ENCODE results near the gene PCGF3. TPM values are rescaled to one million over a fixed set of nuclear protein-coding genes. Genes with fewer than 3 reads are reported as not detected.
"Not testable (repeated sequence)": the region's sequence is repeated elsewhere in the genome, so short reads cannot be mapped to it uniquely, and the experiment has no call there.

PCGF3 gene
- total RNA-seq, 1 donor from 2014 or later: 31.0 TPM

GRCh38 chr4:688854-689681, 16.6 kb upstream of the PCGF3 start, which contains the start of gene SLC49A3:
Gene SLC49A3, minus strand, starts transcription at chr4:689151. Its CDS starts 24 bp downstream, at chr4:689127.
- H3K4me3 Mint-ChIP-seq: no peak within 1 kb of the TSS
- H3K27me3 Mint-ChIP-seq (ENCODE audit: insufficient read depth): peaks cover 14% of the 10 kb centered on the region
- no peak within 1 kb of the TSS for H3K27ac Mint-ChIP-seq
- H3K4me1 Mint-ChIP-seq (ENCODE audit: low read depth): no peaks in the 10 kb centered on the region
- no peak for DNase-seq (ENCODE audit: low spot score)
- no peaks in the 10 kb centered on the region for H3K36me3 Mint-ChIP-seq (ENCODE audit: low read depth)
- intact Hi-C loops (cut with micrococcal nuclease): no loop called here
- no peaks in the 10 kb centered on the region for H3K9me3 Mint-ChIP-seq

GRCh38 chr4:689723-690122, 15.9 kb upstream of the PCGF3 start:
- H3K9me3 Mint-ChIP-seq: no peaks in the 10 kb centered on the region
- no peaks in the 10 kb centered on the region for H3K4me1 Mint-ChIP-seq (ENCODE audit: low read depth)
- no peak overlapping the region for H3K27ac Mint-ChIP-seq
- no peak overlapping the region for H3K4me3 Mint-ChIP-seq
- no peak for DNase-seq (ENCODE audit: low spot score)
- no peaks in the 10 kb centered on the region for H3K36me3 Mint-ChIP-seq (ENCODE audit: low read depth)
- H3K27me3 Mint-ChIP-seq (ENCODE audit: insufficient read depth): peaks cover 14% of the 10 kb centered on the region
- intact Hi-C loops (cut with micrococcal nuclease): no loop called here

GRCh38 chr4:692771-693554, 12.7 kb upstream of the PCGF3 start:
- Mint-ChIP-seq H3K4me3 (no peak overlapping the region), H3K27ac (no peak overlapping the region), H3K36me3 (ENCODE audit: low read depth) (no peaks in the 10 kb centered on the region), H3K4me1 (ENCODE audit: low read depth) (no peaks in the 10 kb centered on the region), H3K27me3 (ENCODE audit: insufficient read depth) (peaks cover 16% of the 10 kb centered on the region), H3K9me3 (no peaks in the 10 kb centered on the region)
- DNase-seq (ENCODE audit: low spot score): no peak
- intact Hi-C loops (cut with micrococcal nuclease): no loop called here

- intact Hi-C loops (cut with micrococcal nuclease); H3K27ac Mint-ChIP-seq; H3K4me1 Mint-ChIP-seq (ENCODE audit: low read depth); H3K36me3 Mint-ChIP-seq (ENCODE audit: low read depth); DNase-seq (ENCODE audit: low spot score); H3K9me3 Mint-ChIP-seq; H3K4me3 Mint-ChIP-seq: not testable (repeated sequence)
- H3K27me3 Mint-ChIP-seq (ENCODE audit: insufficient read depth): peaks cover 13% of the 10 kb centered on the region
These were observed 11.2 kb upstream of the PCGF3 start for GRCh38 chr4:694341-694940.

GRCh38 chr4:699816-700580, 5.6 kb upstream of the PCGF3 start:
- intact Hi-C loops (cut with micrococcal nuclease): no loop called here
- H3K27me3 Mint-ChIP-seq (ENCODE audit: insufficient read depth): peaks cover 4% of the 10 kb centered on the region
- no peaks in the 10 kb centered on the region for H3K9me3 Mint-ChIP-seq
- peaks cover 17% of the 10 kb centered on the region for H3K4me1 Mint-ChIP-seq (ENCODE audit: low read depth)
- no peaks in the 10 kb centered on the region for H3K36me3 Mint-ChIP-seq (ENCODE audit: low read depth)
- no peak overlapping the region for H3K27ac Mint-ChIP-seq
- no peak overlapping the region for H3K4me3 Mint-ChIP-seq
- no peak for DNase-seq (ENCODE audit: low spot score)

- H3K4me1 Mint-ChIP-seq (ENCODE audit: low read depth): peaks cover 17% of the 10 kb centered on the region
- H3K9me3 Mint-ChIP-seq: no peaks in the 10 kb centered on the region
- H3K27me3 Mint-ChIP-seq (ENCODE audit: insufficient read depth): peaks cover 2% of the 10 kb centered on the region
- intact Hi-C loops (cut with micrococcal nuclease): no loop called here
- peak overlapping the region; percentile 61 for H3K27ac Mint-ChIP-seq
- DNase-seq (ENCODE audit: low spot score): no peak
- H3K4me3 Mint-ChIP-seq: peak overlapping the region; percentile 21
- H3K36me3 Mint-ChIP-seq (ENCODE audit: low read depth): no peaks in the 10 kb centered on the region
These were observed 4.9 kb upstream of the PCGF3 start for GRCh38 chr4:700587-701264.

GRCh38 chr4:702618-703048, 3.0 kb upstream of the PCGF3 start:
- H3K9me3 Mint-ChIP-seq: no peaks in the 10 kb centered on the region
- no peaks in the 10 kb centered on the region for H3K36me3 Mint-ChIP-seq (ENCODE audit: low read depth)
- no peak overlapping the region for H3K27ac Mint-ChIP-seq
- peaks cover 17% of the 10 kb centered on the region for H3K4me1 Mint-ChIP-seq (ENCODE audit: low read depth)
- peaks cover 2% of the 10 kb centered on the region for H3K27me3 Mint-ChIP-seq (ENCODE audit: insufficient read depth)
- intact Hi-C loops (cut with micrococcal nuclease): no loop called here
- no peak for DNase-seq (ENCODE audit: low spot score)
- no peak overlapping the region for H3K4me3 Mint-ChIP-seq

- no peak overlapping the region for H3K4me3 Mint-ChIP-seq
- H3K9me3 Mint-ChIP-seq: no peaks in the 10 kb centered on the region
- H3K4me1 Mint-ChIP-seq (ENCODE audit: low read depth): peaks cover 19% of the 10 kb centered on the region
- DNase-seq (ENCODE audit: low spot score): no peak
- intact Hi-C loops (cut with micrococcal nuclease): loop anchor here (2.0 kb wide), 1 partner anchor 877 kb away; no protein-coding TSS in a partner anchor
- H3K36me3 Mint-ChIP-seq (ENCODE audit: low read depth): peaks cover under 1% of the 10 kb centered on the region
- peaks cover 2% of the 10 kb centered on the region for H3K27me3 Mint-ChIP-seq (ENCODE audit: insufficient read depth)
- no peak overlapping the region for H3K27ac Mint-ChIP-seq
These were observed 2.1 kb upstream of the PCGF3 start for GRCh38 chr4:703336-704197.

- intact Hi-C loops (cut with micrococcal nuclease): loop anchor here (2.0 kb wide), 1 partner anchor 876 kb away; no protein-coding TSS in a partner anchor
- peak overlapping the region; percentile 83 for H3K4me3 Mint-ChIP-seq
These were observed 1.3 kb upstream of the PCGF3 start for GRCh38 chr4:704198-704891.

GRCh38 chr4:704971-705277, 708 bp upstream of the PCGF3 start:
- intact Hi-C loops (cut with micrococcal nuclease): loop anchor here (1.0 to 2.0 kb wide), 6 partner anchors 24 to 876 kb away; partner anchors contain the start of genes ATP5ME, DGKQ, GAK and MYL5
- peaks cover 26% of the 10 kb centered on the region for H3K4me1 Mint-ChIP-seq (ENCODE audit: low read depth)
- no peak for DNase-seq (ENCODE audit: low spot score)
- H3K4me3 Mint-ChIP-seq: peak overlapping the region; percentile 83
- peaks cover 5% of the 10 kb centered on the region for H3K36me3 Mint-ChIP-seq (ENCODE audit: low read depth)
- H3K27me3 Mint-ChIP-seq (ENCODE audit: insufficient read depth): peaks cover 2% of the 10 kb centered on the region
- no peaks in the 10 kb centered on the region for H3K9me3 Mint-ChIP-seq
- H3K27ac Mint-ChIP-seq: peak overlapping the region; percentile 18

More at GRCh38 chr4:704198-704891, 1.3 kb upstream of the PCGF3 start:
- H3K27ac Mint-ChIP-seq: peak overlapping the region; percentile 18
- peaks cover 2% of the 10 kb centered on the region for H3K27me3 Mint-ChIP-seq (ENCODE audit: insufficient read depth)
- H3K36me3 Mint-ChIP-seq (ENCODE audit: low read depth): peaks cover 5% of the 10 kb centered on the region
- no peaks in the 10 kb centered on the region for H3K9me3 Mint-ChIP-seq
- DNase-seq (ENCODE audit: low spot score): no peak
- H3K4me1 Mint-ChIP-seq (ENCODE audit: low read depth): peaks cover 24% of the 10 kb centered on the region

- peaks cover 26% of the 10 kb centered on the region for H3K4me1 Mint-ChIP-seq (ENCODE audit: low read depth)
- intact Hi-C loops (cut with micrococcal nuclease); H3K9me3 Mint-ChIP-seq; H3K27ac Mint-ChIP-seq; H3K36me3 Mint-ChIP-seq (ENCODE audit: low read depth); H3K4me3 Mint-ChIP-seq; DNase-seq (ENCODE audit: low spot score); H3K27me3 Mint-ChIP-seq (ENCODE audit: insufficient read depth): not testable (repeated sequence)
These were observed 526 bp downstream of the PCGF3 start for GRCh38 chr4:706083-706633.
